GM12891 (cell line): ENCODE results near the gene SPINK8.

Experiments used
- DNase-seq: peaks from one replicate; pipeline ENCODE4 v3.0.0; 2011; ENCODE audit warnings: low spot score; ENCODE audit not compliant: insufficient read length
- FAIRE-seq: peaks from 2 replicates; lab custom pipeline; 2011; peaks lifted over from hg19 to GRCh38; lab: Jason Lieb, UNC
- PAX5 ChIP-seq: IDR thresholded peaks from 2 replicates; pipeline ENCODE4 v1.6.1; 2011; ENCODE audit warnings: low read length, moderate library complexity, mild to moderate bottlenecking; ENCODE audit not compliant: insufficient read depth, severe bottlenecking
- POLR2A ChIP-seq: IDR thresholded peaks from 2 replicates; pipeline ENCODE4 v1.6.1; 2011; ENCODE audit warnings: low read depth, low read length, control low read depth
- POLR2AphosphoS5 ChIP-seq: IDR thresholded peaks from 2 replicates; pipeline ENCODE4 v1.6.1; 2011; ENCODE audit warnings: low read depth, low read length, control low read depth
- POU2F2 ChIP-seq: IDR thresholded peaks from 2 replicates; pipeline ENCODE4 v1.6.1; 2011; ENCODE audit warnings: low read depth, mild to moderate bottlenecking, control low read depth, low read length, moderate library complexity
- SPI1 ChIP-seq: IDR thresholded peaks from 2 replicates; pipeline ENCODE4 v1.6.1; 2011; ENCODE audit warnings: low read depth, low read length, control low read depth
- TAF1 ChIP-seq: IDR thresholded peaks from 2 replicates; pipeline ENCODE4 v1.6.1; 2011; ENCODE audit warnings: low read depth, low read length, control low read depth

SPINK8 gene

GRCh38 chr3:48269592-48269991 is 63.9 kb downstream of the SPINK8 start:
- TF ChIP-seq POLR2A (no peak; the same call in 1 of the 2 replicates), POLR2AphosphoS5 (no peak; the same call in 1 of the 2 replicates), POU2F2 (no peak), SPI1 (no peak), TAF1 (no peak), PAX5 (no peak)
- DNase-seq (no peak), FAIRE-seq (peak; percentile 71)

- no peak for DNase-seq
These were observed 64.4 kb downstream of the SPINK8 start for GRCh38 chr3:48268936-48269561.

GRCh38 chr3:48268381-48268935 is 65.0 kb downstream of the SPINK8 start:
- FAIRE-seq, result peak; percentile 84
- DNase-seq, result no peak
- TF ChIP-seq PAX5 (no peak), POU2F2 (no peak), POLR2AphosphoS5 (no peak), POLR2A (no peak), SPI1 (no peak), TAF1 (no peak)

More at GRCh38 chr3:48268936-48269561, 64.4 kb downstream of the SPINK8 start:
- peak; percentile 35 for FAIRE-seq
- TF ChIP-seq POU2F2 (no peak), SPI1 (no peak), POLR2AphosphoS5 (no peak), TAF1 (no peak), POLR2A (no peak), PAX5 (no peak)

GRCh38 chr3:48267782-48268181 is 65.7 kb downstream of the SPINK8 start:
- TF ChIP-seq POU2F2 (no peak), TAF1 (no peak), POLR2AphosphoS5 (no peak), POLR2A (no peak), SPI1 (no peak), PAX5 (no peak)
- DNase-seq, result no peak
- FAIRE-seq, result no peak

- FAIRE-seq, result no peak
- no peak for DNase-seq
- TF ChIP-seq POLR2AphosphoS5, result no peak
These were observed 74.9 kb downstream of the SPINK8 start for GRCh38 chr3:48258530-48258929.
